HCT116 (cell line): Measurements from ENCODE around the gene ZNF836. TPM values are rescaled to one million over a fixed set of nuclear protein-coding genes. Genes with fewer than 3 reads are reported as not detected.

Experiments
- ATAC-seq: fragments of 200-7000 bp; cut with Tn5 transposase; 2 replicates; pipeline ENCODE4 v1.9.1; 2020; ENCODE audit warnings: mild to moderate bottlenecking, moderate library complexity
- BruUV-seq: library from RNA; stranded (reverse); fragments of 400-500 nt; replicated peaks from 2 replicates; lab custom pipeline; 2021; lab: Mats Ljungman, UMichigan
- CTCF ChIA-PET: fragments of 300-600 bp; sonication (Branson Sonifier 250); formaldehyde crosslinking; loops from one replicate; lab custom pipeline; 2021; ENCODE audit warnings: antibody characterized with exemption; lab: Charles Lee
- POLR2A ChIA-PET: fragments of 300-600, 350-600 bp; sonication (Branson Sonifier 250); formaldehyde crosslinking; loops from one replicate; lab custom pipeline; 2021; ENCODE audit warnings: antibody characterized with exemption; lab: Charles Lee
- RAD21 ChIA-PET, 2 experiments: fragments of 300-600 bp; sonication (Branson Sonifier 250); formaldehyde crosslinking; loops; one replicate each; lab custom pipeline; 2023; ENCODE audit warnings: low total read pairs in 2 of 2; ENCODE audit not compliant: uncharacterized antibody in 2 of 2, unreplicated experiment in 2 of 2, low non-redundant PET in 1 of 2; lab: Charles Lee
- DNase-seq: peaks from one replicate; pipeline ENCODE4 v3.0.0-alpha.2; 2010; ENCODE audit warnings: low read depth, low spot score
- H2AFZ ChIP-seq: fragments of 200-600 bp; shearing (Covaris generic), sonication (generic); 2 replicates; pipeline ENCODE4 v1.6.1; 2017; ENCODE audit warnings: low read depth, mixed run types, mixed read lengths, antibody characterized with exemption, low read length; ENCODE audit not compliant: poor library complexity, severe bottlenecking
- H3K27ac ChIP-seq: 2 replicates; pipeline ENCODE4 v1.5.1; 2012; ENCODE audit warnings: low read depth, low read length
- H3K27me3 ChIP-seq: fragments of 200-600 bp; sonication (generic); 2 replicates; pipeline ENCODE4 v1.6.1; 2016; ENCODE audit warnings: mixed run types, low read length, mixed read lengths; ENCODE audit not compliant: insufficient read depth
- H3K36me3 ChIP-seq, 2 experiments: fragments of 200-500 bp in 1 of 2; fragments of 200-600 bp in 1 of 2; sonication (Bioruptor generic) in 1 of 2; sonication (generic) in 1 of 2; 2 replicates each; pipeline versions ENCODE4 v1.5.1 to v1.6.1; 2014 to 2016; ENCODE audit warnings: low read length in 2 of 2, inconsistent platforms in 1 of 2, mixed read lengths in 1 of 2, mixed run types in 1 of 2; ENCODE audit not compliant: insufficient read depth in 2 of 2, control insufficient read depth in 1 of 2
- H3K4me1 ChIP-seq, 2 experiments: fragments of 200-600 bp in 1 of 2; sonication (generic) in 1 of 2; 2 replicates each; pipeline versions ENCODE4 v1.5.1 to v1.6.1; 2012 to 2017; ENCODE audit warnings: low read length in 2 of 2, inconsistent platforms in 1 of 2, mild to moderate bottlenecking in 1 of 2, mixed read lengths in 1 of 2, mixed run types in 1 of 2, moderate library complexity in 1 of 2; ENCODE audit not compliant: insufficient read depth in 2 of 2, control insufficient read depth in 1 of 2
- H3K4me2 ChIP-seq: fragments of 200-600 bp; sonication (generic); 2 replicates; pipeline ENCODE4 v1.6.1; 2017; ENCODE audit warnings: mixed run types, low read length, mixed read lengths
- H3K4me3 ChIP-seq, 2 experiments: fragments of 200-600 bp in 1 of 2; sonication (generic) in 1 of 2; replicated peaks in 1 of 2; 2 replicates each; pipeline ENCODE4 v1.5.1; 2011 to 2016; ENCODE audit warnings: low read length in 2 of 2, control low read depth in 1 of 2, low read depth in 1 of 2, mild to moderate bottlenecking in 1 of 2, mixed read lengths in 1 of 2, mixed run types in 1 of 2
- H3K79me2 ChIP-seq: fragments of 200-600 bp; sonication (generic); 2 replicates; pipeline ENCODE4 v1.6.1; 2017; ENCODE audit warnings: mild to moderate bottlenecking, mixed run types, low read length, moderate library complexity, mixed read lengths; ENCODE audit not compliant: insufficient read depth
- H3K9ac ChIP-seq: fragments of 200-600 bp; sonication (generic); 2 replicates; pipeline ENCODE4 v1.6.1; 2016; ENCODE audit warnings: low read length, mixed read lengths
- H3K9me2 ChIP-seq: fragments of 200-600 bp; sonication (generic), shearing (Covaris generic); 2 replicates; pipeline ENCODE4 v1.6.1; 2017; ENCODE audit warnings: mixed run types, mild to moderate bottlenecking, moderate library complexity; ENCODE audit not compliant: insufficient read depth
- H3K9me3 ChIP-seq, 2 experiments: fragments of 200-500 bp in 1 of 2; fragments of 200-600 bp in 1 of 2; sonication (Bioruptor generic) in 1 of 2; sonication (generic) in 1 of 2; 2 replicates each; pipeline ENCODE4 v1.6.1; 2014 to 2017; ENCODE audit warnings: low read length in 2 of 2, mixed read lengths in 2 of 2, inconsistent platforms in 1 of 2, low read depth in 1 of 2, mild to moderate bottlenecking in 1 of 2, mixed run types in 1 of 2, moderate library complexity in 1 of 2; ENCODE audit not compliant: control insufficient read depth in 1 of 2, insufficient read depth in 1 of 2
- H4K20me1 ChIP-seq: fragments of 200-600 bp; sonication (generic), shearing (Covaris generic); 2 replicates; pipeline ENCODE4 v1.6.1; 2017; ENCODE audit warnings: mixed run types, mild to moderate bottlenecking, moderate library complexity; ENCODE audit not compliant: insufficient read depth
- CBX3 ChIP-seq: IDR thresholded peaks from 2 replicates; pipeline ENCODE4 v1.6.1; 2012; ENCODE audit warnings: low read depth
- CEBPB ChIP-seq: IDR thresholded peaks from 2 replicates; pipeline ENCODE4 v1.6.1; 2012; ENCODE audit warnings: low read depth
- CTCF ChIP-seq, 3 experiments: fragments of 200-600 bp in 1 of 3; sonication (generic) in 1 of 3; IDR thresholded peaks in 2 of 3; conservative IDR thresholded peaks in 1 of 3; 2 replicates each; pipeline ENCODE4 v1.5.1; 2012 to 2017; ENCODE audit warnings: low read depth in 2 of 3, low read length in 2 of 3, antibody characterized with exemption in 1 of 3, borderline replicate concordance in 1 of 3, control low read depth in 1 of 3, mild to moderate bottlenecking in 1 of 3, mixed read lengths in 1 of 3, mixed run types in 1 of 3, moderate library complexity in 1 of 3; ENCODE audit not compliant: insufficient read depth in 1 of 3
- EGR1 ChIP-seq: IDR thresholded peaks from 2 replicates; pipeline ENCODE4 v1.6.1; 2012; ENCODE audit warnings: low read depth
- ELF1 ChIP-seq: IDR thresholded peaks from 2 replicates; pipeline ENCODE4 v1.6.1; 2012; ENCODE audit warnings: low read depth, borderline replicate concordance
- EZH2 ChIP-seq: fragments of 200-600 bp; sonication (generic); IDR thresholded peaks from 2 replicates; pipeline ENCODE4 v1.6.1; 2017; ENCODE audit warnings: antibody characterized with exemption, mixed run types
- EZH2phosphoT487 ChIP-seq: fragments of 200-600 bp; IDR thresholded peaks from 2 replicates; pipeline ENCODE4 v1.6.1; 2018; ENCODE audit warnings: antibody characterized with exemption, borderline replicate concordance
- JUND ChIP-seq: IDR thresholded peaks from 2 replicates; pipeline ENCODE4 v1.6.1; 2012
- MAX ChIP-seq: IDR thresholded peaks from 2 replicates; pipeline ENCODE4 v1.6.1; 2012
- POLR2A ChIP-seq: IDR thresholded peaks from 2 replicates; pipeline ENCODE4 v1.7.0; 2011; ENCODE audit warnings: borderline replicate concordance; ENCODE audit not compliant: insufficient read depth, insufficient read length; ENCODE audit errors: extremely low read depth
- POLR2AphosphoS5 ChIP-seq: IDR thresholded peaks from 2 replicates; pipeline ENCODE4 v1.6.1; 2011; ENCODE audit warnings: mild to moderate bottlenecking, low read depth, low read length, moderate library complexity
- RAD21 ChIP-seq: IDR thresholded peaks from 2 replicates; pipeline ENCODE4 v1.6.1; 2012; ENCODE audit warnings: low read depth, mild to moderate bottlenecking
- SIN3A ChIP-seq: IDR thresholded peaks from 2 replicates; pipeline ENCODE4 v1.6.1; 2012; ENCODE audit warnings: low read depth
- SRF ChIP-seq: IDR thresholded peaks from 2 replicates; pipeline ENCODE4 v1.6.1; 2012; ENCODE audit warnings: low read depth
- TCF7L2 ChIP-seq: IDR thresholded peaks from 2 replicates; pipeline ENCODE4 v1.7.0; 2011; ENCODE audit warnings: borderline replicate concordance, inconsistent platforms; ENCODE audit not compliant: insufficient read depth, insufficient read length; ENCODE audit errors: extremely low read depth
- YY1 ChIP-seq: IDR thresholded peaks from 2 replicates; pipeline ENCODE4 v1.6.1; 2011; ENCODE audit warnings: low read length, low read depth, moderate library complexity, mild to moderate bottlenecking; ENCODE audit not compliant: insufficient replicate concordance; ENCODE audit errors: extremely low read depth
- ZBTB33 ChIP-seq: IDR thresholded peaks from 2 replicates; pipeline ENCODE4 v1.6.1; 2011; ENCODE audit warnings: mild to moderate bottlenecking, low read length, moderate library complexity; ENCODE audit not compliant: insufficient replicate concordance; ENCODE audit errors: extremely low read depth
- ZNF274 ChIP-seq: fragments of 200-500 bp; sonication (Bioruptor generic); IDR thresholded peaks from 2 replicates; pipeline ENCODE4 v1.6.1; 2014; ENCODE audit warnings: mild to moderate bottlenecking, low read depth, low read length, inconsistent platforms
- intact Hi-C: fragments of 100-400 bp; cut with micrococcal nuclease; formaldehyde crosslinking; loops from 2 replicates; pipeline ENCODE4 v1.10.0; 2022
- total RNA-seq: library from RNA; stranded (reverse); gene quantifications from one replicate; pipeline ENCODE4 v1.2.1, GENCODE V29; 2021; ENCODE audit not compliant: unreplicated experiment
- TF ChIP-seq, protein P1 (sequence below): IDR thresholded peaks from 2 replicates; pipeline ENCODE4 v1.6.1; 2012

The ZNF836 gene
- total RNA-seq, 1 experiment from 2014 or later, result not detected

DNA sequence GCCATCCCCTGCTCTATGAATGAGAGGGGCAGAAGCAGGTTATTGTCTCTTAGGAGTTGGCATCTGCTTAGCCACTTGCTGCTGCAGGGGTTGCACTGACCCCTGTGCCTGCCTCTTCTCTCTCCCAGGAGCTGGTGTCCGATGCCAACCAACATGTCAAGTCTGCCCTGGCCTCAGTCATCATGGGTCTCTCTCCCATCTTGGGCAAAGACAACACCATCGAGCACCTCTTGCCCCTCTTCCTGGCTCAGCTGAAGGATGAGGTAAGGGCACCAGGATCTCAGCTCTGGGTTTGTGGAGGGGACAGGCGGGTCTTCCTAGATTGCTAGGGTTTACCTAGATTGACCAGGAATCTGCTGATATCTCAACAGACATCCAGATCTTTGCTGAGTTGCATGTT, 45.0 kb upstream of the ZNF836 start:
- H3K27ac ChIP-seq, result no peak overlapping the region
- peaks cover 17% of the 10 kb centered on the region; the same call in 1 of the 2 replicates for H3K79me2 ChIP-seq
- ChIA-PET RAD21 (no interaction called here), CTCF (no interaction called here), POLR2A (no interaction called here)
- no peaks in the 10 kb centered on the region for H3K4me1 ChIP-seq
- BruUV-seq, result no TSS peak
- no peaks in the 10 kb centered on the region for H4K20me1 ChIP-seq
- H3K9me3 ChIP-seq, result no peaks in the 10 kb centered on the region
- ATAC-seq (no peak), DNase-seq (no peak)
- H3K9ac ChIP-seq, result no peak overlapping the region
- no peaks in the 10 kb centered on the region for H3K27me3 ChIP-seq
- intact Hi-C loops, result no loop called here
- no peaks in the 10 kb centered on the region for H3K9me2 ChIP-seq
- no peak for TF ChIP-seq SRF
- no peak for TF ChIP-seq EGR1
- TF ChIP-seq, protein P1, sequence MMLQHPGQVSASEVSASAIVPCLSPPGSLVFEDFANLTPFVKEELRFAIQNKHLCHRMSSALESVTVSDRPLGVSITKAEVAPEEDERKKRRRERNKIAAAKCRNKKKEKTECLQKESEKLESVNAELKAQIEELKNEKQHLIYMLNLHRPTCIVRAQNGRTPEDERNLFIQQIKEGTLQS, result no peak
- no peak for TF ChIP-seq EZH2
- TF ChIP-seq YY1, result no peak
- no peak for TF ChIP-seq ZNF274
- no peak for TF ChIP-seq ELF1
- no peak for TF ChIP-seq POLR2A
- no peak for TF ChIP-seq MAX
- no peak for TF ChIP-seq CTCF (IDR thresholded peaks at IDR 0.05 in 2 of 3, conservative IDR thresholded peaks at IDR 0.05 in 1 of 3; ENCODE audit: borderline replicate concordance in 1 of 3, insufficient read depth in 1 of 3, low read depth in 2 of 3, low read length in 2 of 3)
- TF ChIP-seq EZH2phosphoT487, result no peak
- no peak for TF ChIP-seq TCF7L2
- TF ChIP-seq SIN3A, result no peak
- TF ChIP-seq JUND, result no peak
- TF ChIP-seq CBX3, result no peak
- TF ChIP-seq RAD21, result no peak
- TF ChIP-seq CEBPB, result no peak
- TF ChIP-seq POLR2AphosphoS5, result no peak
- no peak for TF ChIP-seq ZBTB33
- no peak overlapping the region for H3K4me3 ChIP-seq
- H2AFZ ChIP-seq, result no peak overlapping the region
- no peak overlapping the region for H3K4me2 ChIP-seq
- H3K36me3 ChIP-seq, result peaks cover 79 to 81% of the 10 kb centered on the region in 2 experiments
